Esophagus muscularis mucosa (tissue), 4 donors: ENCODE measurements around the gene CHST14. TPM values are rescaled to one million over a fixed set of nuclear protein-coding genes. Genes with fewer than 3 reads are reported as not detected.

ENCODE experiments used
- DNase-seq: peaks from one replicate; pipeline ENCODE4 v3.0.0-alpha.2; 2017; ENCODE audit errors: extremely low spot score
- H3K27ac ChIP-seq, 4 donors: fragments of 200-600 bp; sonication (generic); replicated peaks in 1 of 4; 1 replicate in 3 of 4; 2 replicates in 1 of 4; pipeline ENCODE4 v1.5.1; 2016 to 2019; ENCODE audit warnings: mild to moderate bottlenecking in 1 of 4
- H3K27me3 ChIP-seq, 4 donors: fragments of 200-600 bp; sonication (generic); one replicate each; pipeline versions ENCODE4 v1.5.1 to v1.6.0; 2016 to 2019
- H3K36me3 ChIP-seq, 4 donors: fragments of 200-600 bp; sonication (generic); one replicate each; pipeline ENCODE4 v1.5.1; 2016 to 2019
- H3K4me1 ChIP-seq, 4 donors: fragments of 200-600 bp; sonication (generic); one replicate each; pipeline ENCODE4 v1.5.1; 2016 to 2019
- H3K4me3 ChIP-seq, 4 donors: fragments of 200-600 bp; sonication (generic); 1 replicate in 2 of 4; 2 replicates in 2 of 4; pipeline ENCODE4 v1.5.1; 2016 to 2019; ENCODE audit warnings: mild to moderate bottlenecking in 4 of 4, moderate library complexity in 1 of 4
- H3K9me3 ChIP-seq, 4 donors: fragments of 200-600 bp; sonication (generic); 1 replicate in 3 of 4; 2 replicates in 1 of 4; pipeline ENCODE4 v1.5.1; 2016 to 2019
- CTCF ChIP-seq, 3 experiments: fragments of 200-600 bp in 2 of 3; fragments of 450-650 bp in 1 of 3; sonication (generic) in 2 of 3; IDR thresholded peaks; one replicate each; pipeline ENCODE4 v1.5.1; 2017 to 2019; ENCODE audit warnings: antibody characterized with exemption in 3 of 3, mild to moderate bottlenecking in 2 of 3, moderate library complexity in 1 of 3
- EP300 ChIP-seq: sonication (generic); formaldehyde crosslinking; IDR thresholded peaks from one replicate; pipeline ENCODE4 v1.6.1; 2017; ENCODE audit warnings: antibody characterized with exemption
- POLR2A ChIP-seq: fragments of 450-650 bp; IDR thresholded peaks from one replicate; pipeline ENCODE4 v1.6.1; 2017; ENCODE audit warnings: antibody characterized with exemption, moderate library complexity, mild to moderate bottlenecking, low read depth
- POLR2AphosphoS5 ChIP-seq, 2 donors: sonication (generic); formaldehyde crosslinking; IDR thresholded peaks; one replicate each; pipeline ENCODE4 v1.6.1; 2017; ENCODE audit warnings: antibody characterized with exemption in 2 of 2
- WGBS: methylation state at CpG from one replicate; pipeline ENCODE4 v1.1.5; 2018; 5-methylcytosine and 5-hydroxymethylcytosine counted together
- intact Hi-C: fragments of 100-400 bp; cut with DNase I; formaldehyde crosslinking; loops from one replicate; pipeline ENCODE4 v1.15.1; 2023
- total RNA-seq, 4 donors: library from RNA; depleted of rRNA; stranded (reverse); fragments of >200 nt; gene quantifications; one replicate each; pipeline versions ENCODE4 v1.1.0 to v1.2.1, GENCODE V29; 2016

The CHST14 gene
- total RNA-seq, 4 donors from 2014 or later = 7.9 to 16.6 (median 12.5) TPM

GRCh38 chr15:40474581-40474980, 3.8 kb downstream of the CHST14 start:
- H3K9me3 ChIP-seq = no peaks in the 10 kb centered on the region
- no peak for DNase-seq
- H3K4me1 ChIP-seq = peaks cover 15 to 26% (median 22%) of the 10 kb centered on the region in 4 donors
- no peaks in the 10 kb centered on the region for H3K36me3 ChIP-seq
- H3K27me3 ChIP-seq = no peaks in the 10 kb centered on the region
- WGBS = 88% methylated on average over 5 of the region's 8 CpGs
- H3K27ac ChIP-seq = no peak overlapping the region
- no peak for TF ChIP-seq POLR2A
- TF ChIP-seq POLR2AphosphoS5 (IDR thresholded peaks at IDR 0.05) = no peak
- no peak for TF ChIP-seq CTCF (IDR thresholded peaks at IDR 0.05)
- no peak for TF ChIP-seq EP300
- H3K4me3 ChIP-seq = no peak overlapping the region
- intact Hi-C loops = no loop called here

- DNase-seq = no peak
- H3K4me1 ChIP-seq = peaks cover 0 to under 1% (median 0%) of the 10 kb centered on the region in 4 donors
- no peak overlapping the region for H3K4me3 ChIP-seq
- H3K9me3 ChIP-seq = no peaks in the 10 kb centered on the region
- WGBS = 48% methylated on average over 4 of the region's 5 CpGs
- no peak overlapping the region for H3K27ac ChIP-seq
- H3K36me3 ChIP-seq = no peaks in the 10 kb centered on the region
- no peaks in the 10 kb centered on the region for H3K27me3 ChIP-seq
- TF ChIP-seq EP300 (no peak), POLR2A (no peak), POLR2AphosphoS5 (IDR thresholded peaks at IDR 0.05) (no peak), CTCF (IDR thresholded peaks at IDR 0.05) (no peak)
- intact Hi-C loops = no loop called here
Observed at GRCh38 chr15:40477642-40478327, 7.0 kb downstream of the CHST14 start.

GRCh38 chr15:40479024-40479423, 8.2 kb downstream of the CHST14 start:
- TF ChIP-seq CTCF (IDR thresholded peaks at IDR 0.05) (no peak), POLR2AphosphoS5 (IDR thresholded peaks at IDR 0.05) (no peak), POLR2A (no peak), EP300 (no peak)
- intact Hi-C loops = no loop called here
- Histone ChIP-seq H3K27ac (no peak overlapping the region), H3K9me3 (no peaks in the 10 kb centered on the region), H3K4me1 (no peaks in the 10 kb centered on the region), H3K4me3 (no peak overlapping the region), H3K36me3 (no peaks in the 10 kb centered on the region), H3K27me3 (no peaks in the 10 kb centered on the region)
- no peak for DNase-seq

- no peak for DNase-seq
- Histone ChIP-seq H3K4me1 (no peaks in the 10 kb centered on the region), H3K36me3 (no peaks in the 10 kb centered on the region), H3K27ac (no peak overlapping the region), H3K9me3 (no peaks in the 10 kb centered on the region), H3K4me3 (no peak overlapping the region), H3K27me3 (no peaks in the 10 kb centered on the region)
- TF ChIP-seq POLR2AphosphoS5 (IDR thresholded peaks at IDR 0.05) (no peak), POLR2A (no peak), EP300 (no peak), CTCF (IDR thresholded peaks at IDR 0.05) (no peak)
- intact Hi-C loops = no loop called here
- WGBS = 86% methylated on average over 1 of the region's 1 CpG
Observed at GRCh38 chr15:40481341-40482074, 10.7 kb downstream of the CHST14 start.
